Stomach smooth muscle (tissue), 2 donors: ENCODE data around the gene KCNJ1.

Source experiments
- H3K27ac ChIP-seq: one replicate; pipeline ENCODE4 v1.7.0; 2013; ENCODE audit warnings: mild to moderate bottlenecking, low read length, inconsistent platforms
- H3K27me3 ChIP-seq, 2 donors: one replicate each; pipeline ENCODE4 v1.7.0; 2013; ENCODE audit warnings: low read length in 2 of 2; ENCODE audit not compliant: insufficient read depth in 2 of 2, control insufficient read depth in 1 of 2
- H3K36me3 ChIP-seq, 2 donors: one replicate each; pipeline ENCODE4 v1.7.0; 2013; ENCODE audit warnings: low read length in 2 of 2; ENCODE audit not compliant: control insufficient read depth in 2 of 2, insufficient read depth in 2 of 2
- H3K4me1 ChIP-seq: one replicate; pipeline ENCODE4 v1.7.0; 2013; ENCODE audit warnings: low read length; ENCODE audit not compliant: control insufficient read depth, insufficient read depth
- H3K4me3 ChIP-seq, 2 donors: one replicate each; pipeline ENCODE4 v1.7.0; 2013; ENCODE audit warnings: low read length in 2 of 2
- H3K9ac ChIP-seq, 2 donors: one replicate each; pipeline ENCODE4 v1.7.0; 2013; ENCODE audit warnings: low read length in 2 of 2, mild to moderate bottlenecking in 1 of 2
- H3K9me3 ChIP-seq, 2 donors: one replicate each; pipeline ENCODE4 v1.7.0; 2013; ENCODE audit warnings: low read length in 2 of 2; ENCODE audit not compliant: control insufficient read depth in 2 of 2
- donor health status: healthy.
- donor health status: Pancreatic carcinoma.

The KCNJ1 gene

DNA sequence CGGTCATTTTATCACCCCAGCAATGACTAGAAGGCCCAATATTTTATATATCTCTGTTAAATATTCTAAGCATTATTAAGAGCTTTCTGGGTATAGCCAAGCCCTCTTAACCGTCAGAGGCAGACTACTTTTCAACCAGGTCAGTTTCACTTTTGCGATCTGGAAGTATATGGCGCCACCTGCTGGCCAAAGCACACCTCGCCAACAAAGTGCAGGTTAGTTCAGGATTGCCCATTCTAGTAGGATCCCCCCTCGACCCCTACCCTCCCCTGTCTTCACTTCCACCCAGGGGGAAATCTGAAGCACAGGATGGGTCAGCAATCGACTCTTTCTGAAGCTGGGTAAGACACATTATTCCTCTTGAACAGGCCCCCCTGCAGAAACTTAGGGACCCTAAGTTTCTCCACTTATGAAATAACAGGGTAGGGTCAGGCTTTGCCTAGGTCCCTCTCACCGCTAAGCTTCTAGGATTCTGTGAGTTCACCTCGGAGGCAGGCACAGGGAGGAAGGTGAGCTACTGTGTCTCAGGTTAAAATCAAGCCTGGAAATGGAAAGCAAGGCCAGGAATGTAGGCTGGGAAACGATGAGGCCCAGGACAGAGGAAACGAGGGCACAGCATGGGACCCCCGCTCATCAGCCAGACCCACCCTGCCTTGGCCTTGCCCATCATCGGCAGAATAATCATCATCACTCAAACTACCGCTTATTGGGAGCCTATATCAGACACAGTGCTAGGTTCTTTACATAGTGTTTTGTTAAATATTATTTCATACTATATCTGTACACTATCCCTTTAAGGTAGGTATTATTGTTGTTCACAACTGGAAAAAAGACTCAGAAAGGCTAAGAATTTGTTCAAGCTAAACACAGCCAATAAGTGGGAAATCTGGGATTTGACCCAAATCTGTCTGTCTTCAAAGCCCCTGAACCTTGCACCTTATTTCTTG, 35.6 kb downstream of the KCNJ1 start:
- peak overlapping the region; percentile 10 to 30 for H3K4me3 ChIP-seq
- H3K27me3 ChIP-seq = peaks cover 0 to 4% of the 10 kb centered on the region in 2 donors
- H3K9me3 ChIP-seq = no peaks in the 10 kb centered on the region
- H3K4me1 ChIP-seq = no peaks in the 10 kb centered on the region
- H3K9ac ChIP-seq = no peak overlapping the region
- H3K27ac ChIP-seq = no peak overlapping the region
- H3K36me3 ChIP-seq = no peaks in the 10 kb centered on the region

- no peak overlapping the region for H3K9ac ChIP-seq
Measured at GRCh38 chr11:128830290-128831173, 36.6 kb downstream of the KCNJ1 start.

DNA sequence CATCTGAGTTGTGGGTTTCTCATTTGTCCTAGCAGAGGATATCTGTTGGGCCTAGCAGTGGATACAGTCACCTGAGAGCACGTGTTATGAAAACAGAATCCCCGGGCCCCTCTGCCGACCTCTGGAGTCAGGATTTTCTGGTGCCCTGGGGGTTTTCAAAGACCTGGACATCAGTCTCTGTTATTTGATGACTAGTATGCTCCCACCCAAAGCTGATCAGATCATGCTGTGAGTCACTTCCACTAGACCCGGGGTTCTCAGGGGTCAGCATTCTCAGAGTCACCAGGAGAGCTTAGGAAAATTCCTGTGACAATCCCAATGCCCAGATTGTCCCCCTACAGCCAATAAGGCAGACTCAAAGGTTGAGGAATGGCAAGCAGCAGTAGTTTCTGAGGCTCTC, 38.7 kb downstream of the KCNJ1 start:
- Histone ChIP-seq H3K36me3 (no peaks in the 10 kb centered on the region), H3K4me1 (peaks cover 4% of the 10 kb centered on the region), H3K4me3 (no peak overlapping the region), H3K9ac (no peak overlapping the region), H3K27ac (no peak overlapping the region), H3K27me3 (peaks cover 2 to 3% of the 10 kb centered on the region in 2 donors), H3K9me3 (no peaks in the 10 kb centered on the region)

More at GRCh38 chr11:128830290-128831173, 36.6 kb downstream of the KCNJ1 start:
- Histone ChIP-seq H3K27ac (no peak overlapping the region), H3K4me3 (peak overlapping the region; percentile 10 to 30), H3K27me3 (peaks cover 0 to 4% of the 10 kb centered on the region in 2 donors), H3K9me3 (no peaks in the 10 kb centered on the region), H3K4me1 (no peaks in the 10 kb centered on the region), H3K36me3 (no peaks in the 10 kb centered on the region)

DNA sequence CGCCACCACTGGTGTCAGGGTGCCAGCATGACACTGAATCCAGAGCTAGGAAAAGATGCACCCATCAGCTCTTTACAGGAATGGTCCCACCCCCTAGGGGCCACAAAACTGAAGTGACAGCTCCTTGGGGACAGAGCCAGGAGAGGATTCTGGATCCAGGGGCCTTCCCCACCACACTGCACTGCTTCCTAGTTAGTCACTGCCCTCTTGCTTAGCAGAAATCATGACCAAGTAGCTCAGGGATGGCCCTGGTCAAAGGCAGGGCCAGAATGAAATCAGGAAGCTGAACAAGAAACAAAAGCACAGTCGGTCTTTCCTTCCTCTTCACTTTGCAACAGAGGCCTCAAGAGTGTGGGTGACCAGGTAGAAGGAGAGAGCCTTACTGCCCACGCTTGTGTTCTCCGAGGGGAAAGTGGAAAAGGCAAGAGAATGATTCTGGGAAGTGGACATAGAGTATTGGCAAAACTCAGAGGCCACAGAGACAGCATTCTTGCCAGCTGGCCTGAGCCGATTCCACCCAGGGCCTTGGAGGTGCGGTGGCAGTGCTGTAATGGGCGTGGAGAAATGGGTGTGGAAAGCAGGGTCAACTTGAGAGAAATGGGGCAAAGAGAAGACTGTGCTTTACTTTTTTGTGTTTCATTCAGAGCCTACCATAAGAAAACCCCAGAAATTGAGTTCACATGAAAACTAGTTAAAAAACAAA, 39.8 kb downstream of the KCNJ1 start:
- no peak overlapping the region for H3K27ac ChIP-seq
- H3K9ac ChIP-seq = no peak overlapping the region
- H3K4me3 ChIP-seq = no peak overlapping the region
- peaks cover 4% of the 10 kb centered on the region for H3K4me1 ChIP-seq
- peaks cover 3% of the 10 kb centered on the region in 2 donors for H3K27me3 ChIP-seq
- no peaks in the 10 kb centered on the region for H3K9me3 ChIP-seq
- H3K36me3 ChIP-seq = no peaks in the 10 kb centered on the region

GRCh38 chr11:128825050-128825784, 41.9 kb downstream of the KCNJ1 start:
- Histone ChIP-seq H3K4me1 (peaks cover 4% of the 10 kb centered on the region), H3K36me3 (no peaks in the 10 kb centered on the region), H3K27ac (no peak overlapping the region), H3K9me3 (no peaks in the 10 kb centered on the region), H3K9ac (no peak overlapping the region), H3K27me3 (peaks cover 3% of the 10 kb centered on the region in 2 donors), H3K4me3 (no peak overlapping the region)

- Histone ChIP-seq H3K4me3 (no peak overlapping the region), H3K27ac (no peak overlapping the region), H3K36me3 (no peaks in the 10 kb centered on the region), H3K9me3 (no peaks in the 10 kb centered on the region), H3K4me1 (peaks cover 4% of the 10 kb centered on the region), H3K9ac (no peak overlapping the region), H3K27me3 (peaks cover 3 to 4% of the 10 kb centered on the region in 2 donors)
Measured at GRCh38 chr11:128824191-128825049, 42.7 kb downstream of the KCNJ1 start.

- peaks cover 4% of the 10 kb centered on the region for H3K4me1 ChIP-seq
- H3K9me3 ChIP-seq = no peaks in the 10 kb centered on the region
- H3K27ac ChIP-seq = no peak overlapping the region
- H3K36me3 ChIP-seq = no peaks in the 10 kb centered on the region
- no peak overlapping the region for H3K9ac ChIP-seq
- peaks cover 3 to 8% of the 10 kb centered on the region in 2 donors for H3K27me3 ChIP-seq
- no peak overlapping the region for H3K4me3 ChIP-seq
Measured at GRCh38 chr11:128823753-128824152, 43.3 kb downstream of the KCNJ1 start.

DNA sequence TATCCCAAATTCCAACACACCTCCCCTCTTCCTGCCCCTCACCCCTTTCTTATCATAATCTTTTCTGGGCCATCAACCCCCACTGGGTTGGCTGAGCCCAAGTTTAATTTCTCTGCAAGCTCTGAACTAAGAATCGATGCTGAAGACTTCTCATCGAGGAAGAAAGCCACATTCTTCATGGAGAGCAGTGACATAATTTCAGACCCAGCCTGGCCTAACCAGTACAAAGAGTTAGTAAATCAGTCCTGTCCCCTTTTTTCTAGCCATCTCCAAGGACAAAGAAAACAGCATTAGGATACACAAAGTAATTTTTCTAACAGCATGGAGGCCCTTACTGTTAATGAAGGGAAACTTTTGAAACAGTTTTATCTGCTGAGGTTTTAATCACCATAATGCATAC, 45.0 kb downstream of the KCNJ1 start:
- H3K27ac ChIP-seq = no peak overlapping the region
- peaks cover 4% of the 10 kb centered on the region for H3K4me1 ChIP-seq
- H3K9me3 ChIP-seq = no peaks in the 10 kb centered on the region
- no peak overlapping the region for H3K9ac ChIP-seq
- H3K36me3 ChIP-seq = no peaks in the 10 kb centered on the region
- H3K27me3 ChIP-seq = peaks cover 5 to 8% of the 10 kb centered on the region in 2 donors
- no peak overlapping the region for H3K4me3 ChIP-seq

GRCh38 chr11:128821556-128821955, 45.5 kb downstream of the KCNJ1 start:
- Histone ChIP-seq H3K27me3 (peaks cover 5 to 8% of the 10 kb centered on the region in 2 donors), H3K36me3 (no peaks in the 10 kb centered on the region), H3K9me3 (no peaks in the 10 kb centered on the region), H3K27ac (no peak overlapping the region), H3K9ac (no peak overlapping the region), H3K4me3 (no peak overlapping the region), H3K4me1 (peaks cover 4% of the 10 kb centered on the region)
